ENCODE data around the gene COL6A2.
"Not testable (repeated sequence)": the region's sequence is repeated elsewhere in the genome, so short reads cannot be mapped to it uniquely, and the experiment has no call there.

The COL6A2 gene

DNA sequence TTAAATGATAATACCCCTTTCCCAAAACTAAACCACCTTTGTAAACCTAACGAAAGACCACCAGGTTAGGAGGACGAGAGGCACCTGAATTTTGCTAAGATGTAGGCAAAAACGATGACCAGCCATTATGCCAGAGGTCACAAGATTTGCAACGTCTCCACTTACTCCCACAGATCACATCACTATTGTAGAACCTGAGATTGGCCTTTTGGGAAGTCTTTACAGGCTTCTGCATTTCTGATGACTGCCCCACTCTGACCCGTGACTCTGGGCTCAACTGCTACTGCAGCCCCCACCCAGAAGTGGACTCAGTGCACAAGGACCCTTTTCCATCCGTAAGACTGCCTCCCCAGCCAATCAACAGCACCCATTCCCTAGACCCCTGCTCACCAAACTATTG, 36.4 kb upstream of the COL6A2 start:
- DNase-seq, result no peak

DNA sequence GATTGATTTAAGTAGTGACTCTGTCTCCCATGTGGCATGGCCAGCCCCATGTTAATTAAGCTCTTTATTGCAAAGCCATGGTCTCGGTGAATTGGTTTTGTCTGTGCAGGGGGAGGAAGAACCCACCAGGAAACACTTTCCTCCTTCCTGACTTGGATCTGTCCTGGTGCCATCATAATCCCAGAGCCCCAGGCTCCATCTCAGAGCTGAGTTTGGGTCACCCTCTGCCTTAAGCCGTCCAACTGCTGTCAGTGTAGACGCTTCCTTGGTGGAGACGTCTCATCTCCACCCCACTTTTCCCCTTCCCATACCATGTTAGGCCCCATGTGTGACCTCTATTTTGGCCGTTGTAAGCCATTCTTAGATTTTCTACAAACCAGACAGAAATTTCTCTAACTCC, 36.0 kb upstream of the COL6A2 start:
- DNase-seq, result no peak

DNA sequence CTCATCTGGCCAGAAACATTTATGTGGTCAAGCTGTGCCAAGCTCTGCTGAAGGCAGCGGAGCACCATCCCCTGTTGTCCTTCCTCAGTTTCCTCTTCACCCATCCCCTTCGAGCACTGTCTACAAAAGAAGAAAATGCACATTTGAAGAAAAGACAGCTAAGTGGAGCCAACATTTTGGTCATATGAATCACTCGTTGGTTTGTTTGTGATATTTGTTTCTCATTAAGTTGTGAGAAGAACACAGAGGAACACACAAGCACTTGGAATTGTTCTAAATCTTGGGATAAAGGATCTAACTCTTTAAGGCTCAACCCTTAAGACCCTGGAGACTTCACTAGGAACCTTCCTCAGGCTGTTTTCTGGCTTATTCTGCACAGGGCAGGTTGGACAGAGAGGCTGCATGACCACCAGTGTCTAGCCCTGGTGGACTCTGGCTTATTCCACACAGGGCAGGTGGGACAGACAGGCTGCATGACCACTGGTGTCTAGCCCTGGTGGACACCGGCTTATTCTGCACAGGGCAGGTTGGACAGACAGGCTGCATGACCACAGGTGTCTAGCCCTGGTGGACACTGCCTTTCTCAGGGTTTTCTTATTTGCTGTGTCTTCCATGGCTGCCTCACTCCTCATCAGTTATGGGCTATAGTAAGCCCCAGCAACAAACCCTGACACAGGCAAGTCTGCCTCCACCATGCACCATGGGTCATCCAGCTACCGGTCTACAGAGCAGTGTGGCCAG, 35.3 kb upstream of the COL6A2 start:
- no peak for DNase-seq

DNA sequence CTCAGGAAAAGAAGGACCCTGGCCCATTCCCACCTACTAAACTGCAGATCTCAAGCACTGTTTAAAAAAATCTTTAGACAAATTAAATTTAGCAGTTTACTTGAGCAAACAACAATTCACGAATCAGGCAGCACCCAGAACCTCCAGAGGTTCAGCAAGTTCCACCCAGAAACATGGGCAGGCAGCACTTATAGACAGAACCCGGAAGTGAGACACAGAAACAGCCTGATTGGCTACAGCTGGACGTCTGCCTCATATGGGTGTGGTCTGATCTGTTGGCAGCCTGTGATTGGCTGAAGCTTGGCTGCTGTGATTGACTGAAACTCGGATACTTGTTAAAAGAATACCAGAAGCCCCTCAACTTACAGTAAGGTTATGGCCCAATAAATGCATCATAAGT, 34.7 kb upstream of the COL6A2 start:
- no peak for DNase-seq

DNA sequence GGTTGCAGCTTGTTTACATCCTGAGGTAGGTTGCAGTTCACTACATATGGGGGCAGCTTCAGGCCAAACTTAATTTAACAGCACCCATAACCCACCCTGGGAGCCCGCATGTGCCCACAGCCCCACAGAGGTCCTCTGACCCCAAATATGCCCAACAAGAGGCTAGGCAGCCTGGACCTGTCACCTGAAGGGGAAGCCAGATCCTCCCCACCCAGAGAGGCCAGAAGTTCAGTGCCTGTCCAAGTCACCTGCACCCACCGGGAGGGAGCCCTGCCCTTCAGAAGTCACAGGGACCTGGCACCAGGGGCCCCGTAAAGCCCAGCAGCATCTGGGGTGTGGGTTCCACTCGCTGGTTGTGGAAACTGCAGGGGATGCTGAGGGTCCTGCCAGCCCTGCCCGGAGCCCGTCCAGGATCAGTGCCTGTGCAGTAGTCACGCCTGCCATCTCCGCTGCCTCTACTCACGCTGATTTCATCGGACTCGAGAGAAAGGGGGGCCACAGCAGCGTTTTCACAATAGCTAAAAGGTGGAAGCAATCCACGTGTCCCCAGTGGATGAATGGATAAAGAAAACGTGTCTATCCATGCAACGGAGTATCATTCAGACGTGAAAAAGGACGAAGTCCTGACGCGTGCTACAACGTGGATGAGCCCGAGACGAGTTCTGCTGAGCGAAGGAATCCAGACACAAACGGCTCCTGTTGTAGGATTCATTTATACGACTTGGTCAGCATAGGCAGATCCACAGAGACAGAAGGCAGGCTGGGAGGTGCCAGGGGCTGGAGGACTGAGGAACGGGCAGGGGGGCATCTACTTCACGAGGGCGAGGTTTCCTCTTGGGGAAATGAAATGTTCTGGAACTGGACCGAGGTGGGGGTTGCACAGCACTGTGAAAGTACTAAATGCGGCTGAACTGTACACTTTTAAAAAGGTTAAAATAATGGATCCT, 33.9 kb upstream of the COL6A2 start:
- no peak for DNase-seq

DNA sequence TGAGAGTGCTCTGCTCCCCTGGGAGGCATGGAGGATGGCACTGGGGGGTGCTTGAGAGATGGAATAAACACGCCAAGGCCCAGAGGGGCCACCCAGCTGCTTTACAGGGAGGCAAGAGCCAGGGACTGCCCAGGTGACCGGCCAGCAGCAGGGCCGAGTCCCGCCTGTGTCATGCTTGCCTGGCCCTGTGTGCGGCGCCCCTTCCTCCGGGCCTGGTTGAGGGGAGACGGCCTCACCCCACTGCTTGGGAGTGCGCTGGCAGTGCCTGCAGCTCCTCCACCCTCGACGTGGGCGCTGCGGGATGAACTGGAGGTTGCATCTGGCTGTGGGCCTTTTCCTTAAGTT, 33.1 kb upstream of the COL6A2 start:
- no peak for DNase-seq

DNA sequence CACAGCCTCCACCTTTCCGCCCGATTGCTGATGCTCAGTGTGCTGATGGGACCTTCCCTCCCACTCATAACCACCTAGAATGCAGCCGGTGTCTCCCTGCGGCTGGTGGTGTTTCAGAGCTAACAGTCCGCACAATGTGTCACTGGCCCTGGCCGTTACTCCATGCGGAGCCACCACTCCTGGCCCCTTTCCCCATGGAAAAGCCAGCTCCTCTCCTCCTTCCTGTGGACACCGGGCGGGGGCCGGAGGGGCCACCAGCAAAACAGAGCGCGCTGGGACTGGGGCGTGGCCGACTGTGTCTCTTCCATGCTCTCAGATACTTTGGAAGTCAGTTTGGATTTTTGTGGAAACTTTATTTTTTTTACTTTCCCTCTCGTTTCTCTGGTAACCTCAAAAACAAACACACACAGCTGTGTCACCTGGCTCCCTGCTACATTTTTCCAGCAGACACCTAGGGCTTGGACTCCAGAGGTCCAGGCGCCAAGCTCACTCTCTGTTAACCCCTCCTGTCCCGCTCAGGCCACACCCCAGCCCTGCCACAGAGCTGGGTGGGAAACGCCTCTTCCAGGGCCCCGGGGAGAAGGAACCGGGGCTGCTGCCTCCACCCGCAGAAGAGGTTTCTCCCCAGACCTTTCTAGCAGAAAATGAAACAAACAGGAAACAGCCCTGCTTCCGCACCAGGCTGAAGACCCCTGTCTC, 32.5 kb upstream of the COL6A2 start:
- DNase-seq, result peak; percentile 24

DNA sequence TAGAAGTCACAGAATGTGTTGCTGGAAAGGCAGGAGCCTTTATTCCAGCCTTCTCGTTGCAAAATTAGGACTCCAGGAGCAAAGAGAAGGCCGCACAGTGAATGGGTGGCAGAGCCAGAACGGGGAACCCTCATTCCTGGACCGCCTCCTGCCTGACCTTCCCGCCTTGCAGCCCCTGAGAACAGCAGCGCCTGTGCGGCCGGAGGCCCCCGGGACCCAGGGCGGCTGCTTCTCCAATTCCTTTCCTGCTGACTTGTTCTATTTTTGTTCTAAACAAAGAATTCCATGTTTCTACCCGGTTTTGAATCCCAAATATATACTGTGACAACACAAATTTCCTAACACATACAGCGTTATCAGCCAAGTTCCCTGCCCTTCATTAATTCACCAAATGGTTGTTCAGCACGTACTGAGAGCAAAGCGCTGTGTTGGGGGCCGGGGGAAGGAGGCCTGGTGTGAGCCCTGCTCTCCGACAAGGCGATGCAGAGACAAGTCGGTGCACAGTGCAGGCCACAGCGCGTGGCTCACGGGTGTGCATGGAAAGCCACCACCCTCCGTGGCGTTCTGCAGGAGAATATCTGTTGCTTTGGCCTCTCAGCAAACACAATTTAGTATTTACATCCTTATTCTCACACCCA, 31.9 kb upstream of the COL6A2 start:
- no peak for DNase-seq

DNA sequence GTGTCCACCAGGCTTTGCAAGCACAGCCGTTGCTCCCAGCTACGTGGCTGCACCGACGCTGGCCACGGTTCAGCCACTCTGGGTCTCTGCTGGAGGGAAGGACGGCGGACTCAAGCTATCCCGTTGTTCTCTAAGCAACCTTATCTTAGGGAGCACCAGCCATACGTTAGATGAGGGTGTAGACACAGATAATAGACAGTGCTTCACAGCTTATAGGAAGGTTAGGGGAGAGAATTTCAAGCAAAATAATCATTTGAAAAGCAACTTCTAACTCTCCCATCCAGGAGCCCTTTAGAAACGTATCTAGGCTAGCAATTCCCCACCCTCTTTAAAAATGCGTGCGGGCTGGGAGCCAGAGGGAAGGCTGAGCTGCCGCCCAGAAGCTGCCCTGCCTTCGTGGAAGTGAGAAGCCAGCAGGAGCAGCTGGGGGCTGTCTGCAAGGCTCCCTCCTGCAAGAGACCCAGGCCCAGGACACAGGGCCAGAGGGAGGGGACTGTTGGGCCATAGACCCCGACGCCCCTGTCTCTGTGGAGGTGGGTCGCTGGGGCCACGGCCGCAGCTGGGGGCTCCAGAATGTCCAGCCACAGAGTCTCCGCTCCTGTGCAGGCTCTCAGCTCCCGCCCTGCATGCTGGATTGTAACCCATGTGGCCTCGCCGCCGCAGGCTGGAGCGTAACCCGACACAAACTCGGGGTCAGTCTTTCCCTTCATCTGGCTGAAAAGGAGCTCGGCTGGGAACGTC, 31.2 kb upstream of the COL6A2 start:
- peak; percentile 87 for DNase-seq

DNA sequence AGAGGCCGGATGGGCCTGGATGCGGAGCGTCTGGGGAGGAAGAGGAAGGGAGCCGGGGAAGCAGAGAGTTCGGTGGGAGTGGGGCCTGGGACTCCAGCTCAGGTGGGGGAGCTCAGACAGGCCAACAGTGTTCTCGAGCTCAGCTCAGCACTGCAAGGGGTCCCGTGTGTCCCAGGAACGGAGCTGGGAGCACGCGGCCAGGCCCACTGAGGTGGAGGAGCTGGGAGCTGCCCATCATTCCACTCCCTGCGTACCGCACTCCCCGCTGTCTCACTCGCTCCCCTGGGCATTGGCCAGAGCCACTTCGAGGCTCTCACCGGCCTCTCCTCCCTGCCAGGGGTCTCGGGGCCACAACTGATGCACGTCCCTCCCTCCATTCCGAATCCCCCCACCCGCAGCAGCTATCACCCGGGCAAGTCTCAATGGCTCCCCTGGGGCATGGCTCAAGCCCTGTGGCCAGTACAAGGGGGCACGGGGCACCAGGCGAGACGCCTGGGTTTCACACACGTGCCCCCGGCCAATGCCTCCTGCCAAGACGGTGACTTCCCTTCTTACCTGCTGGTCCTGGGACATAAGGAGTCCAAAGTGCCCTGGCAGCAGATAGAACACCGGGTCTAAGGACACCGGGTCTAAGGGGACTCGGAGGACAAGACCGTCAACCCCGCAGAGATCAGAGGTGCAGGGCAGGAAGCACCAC, 30.3 kb upstream of the COL6A2 start:
- no peak for DNase-seq

DNA sequence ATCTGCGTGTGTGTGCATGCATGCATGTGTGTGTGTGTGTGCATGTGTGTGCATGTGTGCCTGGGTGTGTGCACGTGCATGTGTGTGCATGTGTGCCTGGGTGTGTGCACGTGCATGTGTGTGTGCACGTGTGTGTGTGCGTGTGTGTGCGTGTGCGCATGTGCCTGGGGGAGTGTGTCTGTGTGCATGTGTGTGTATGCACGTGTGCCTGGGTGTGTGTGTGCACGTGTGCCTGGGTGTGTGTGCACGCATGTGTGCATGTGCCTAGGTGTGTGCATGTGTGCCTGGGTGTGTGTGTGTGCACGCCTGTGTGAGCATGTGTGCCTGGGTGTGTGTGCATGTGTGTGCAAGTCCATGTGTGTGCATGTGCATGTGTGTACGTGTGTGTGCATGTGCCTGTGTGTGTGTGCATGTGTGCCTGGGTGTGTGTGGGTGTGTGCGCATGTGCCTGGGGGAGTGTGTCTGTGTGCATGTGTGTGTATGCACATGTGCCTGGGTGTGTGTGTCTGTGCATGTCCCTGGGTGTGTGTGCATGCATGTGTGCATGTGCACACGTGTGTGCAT, 29.3 kb upstream of the COL6A2 start:
- no peak for DNase-seq

DNA sequence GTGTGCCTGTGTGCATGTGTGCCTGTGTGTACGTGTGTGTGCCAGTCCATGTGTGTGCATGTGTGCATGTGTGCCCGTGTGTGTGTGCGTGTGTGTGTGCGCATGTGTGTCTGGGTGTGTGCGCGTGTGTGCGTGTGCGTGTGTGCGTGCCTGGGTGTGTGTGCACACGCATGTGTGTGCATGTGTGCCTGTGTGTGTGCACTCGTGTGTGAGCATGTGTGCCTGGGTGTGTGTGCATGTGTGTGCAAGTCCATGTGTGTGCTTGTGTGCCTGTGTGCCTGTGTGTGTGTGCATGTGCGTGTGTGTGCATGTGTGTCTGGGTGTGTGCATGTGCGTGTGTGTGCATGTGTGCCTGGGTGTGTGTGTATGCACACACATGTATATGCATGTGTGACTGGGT, 28.7 kb upstream of the COL6A2 start:
- no peak for DNase-seq

DNA sequence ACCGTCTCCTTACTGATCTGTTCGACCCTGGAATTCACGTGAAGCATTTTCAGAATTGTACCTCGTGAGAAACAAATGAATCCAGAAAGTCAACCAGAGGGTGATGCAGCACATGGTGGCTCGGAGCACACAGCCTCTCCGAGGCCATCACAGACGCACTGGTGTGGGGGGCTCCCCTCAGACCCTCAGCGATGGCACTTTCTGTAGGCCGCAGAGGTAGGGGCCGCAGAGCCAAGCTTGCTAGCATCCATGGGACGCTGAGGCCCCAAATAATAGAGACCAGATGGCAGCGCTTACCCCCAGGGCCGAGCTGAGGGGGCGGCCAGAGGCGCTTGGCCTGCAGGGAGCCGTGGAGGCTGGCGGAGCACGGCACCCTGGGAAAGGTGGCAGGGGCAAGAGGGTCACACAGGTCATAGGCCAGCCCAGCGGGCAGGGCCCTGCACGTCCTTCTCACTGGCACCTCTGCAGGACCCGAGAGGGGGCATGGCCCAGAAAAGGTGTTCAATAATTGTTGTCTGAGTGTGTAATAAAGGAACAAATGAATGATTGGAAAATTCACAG, 28.1 kb upstream of the COL6A2 start:
- DNase-seq, result no peak

DNA sequence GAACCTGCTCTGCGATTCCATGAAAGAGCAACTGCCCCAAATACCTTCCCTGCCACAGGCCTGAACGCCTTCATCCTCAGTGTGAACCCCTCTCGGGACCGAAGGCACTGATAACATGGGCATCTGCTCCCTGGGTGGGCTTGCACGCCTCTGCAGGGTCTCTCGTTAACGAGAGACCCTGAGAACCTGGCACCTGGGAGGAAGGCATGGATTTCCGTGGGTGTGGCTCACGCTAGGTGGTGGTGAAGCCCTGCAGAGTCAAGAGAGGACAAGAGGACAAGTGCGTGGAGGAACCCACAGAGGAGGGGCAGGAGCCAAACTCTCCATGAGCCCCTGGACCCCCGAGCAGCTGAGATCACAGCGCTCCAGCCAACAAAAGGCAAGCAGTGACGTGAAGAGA, 26.8 kb upstream of the COL6A2 start:
- no peak for DNase-seq

DNA sequence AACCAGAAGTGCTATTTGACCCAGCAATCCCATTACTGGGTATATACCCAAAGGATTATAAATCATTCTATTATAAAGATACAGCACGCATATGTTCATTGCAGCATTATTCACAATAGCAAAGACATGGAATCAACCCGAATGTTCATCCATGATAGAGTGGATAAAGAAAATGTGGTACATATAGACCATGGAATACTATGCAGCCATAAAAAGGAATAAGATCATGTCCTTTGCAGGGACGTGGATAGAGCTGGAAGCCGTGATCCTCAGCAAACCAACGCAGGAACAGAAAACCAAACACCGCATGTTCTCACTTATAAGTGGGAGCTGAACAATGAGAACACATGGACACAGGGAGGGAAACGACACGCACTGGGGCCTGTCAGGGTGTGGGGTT, 21.2 kb upstream of the COL6A2 start:
- not testable (repeated sequence) for DNase-seq

DNA sequence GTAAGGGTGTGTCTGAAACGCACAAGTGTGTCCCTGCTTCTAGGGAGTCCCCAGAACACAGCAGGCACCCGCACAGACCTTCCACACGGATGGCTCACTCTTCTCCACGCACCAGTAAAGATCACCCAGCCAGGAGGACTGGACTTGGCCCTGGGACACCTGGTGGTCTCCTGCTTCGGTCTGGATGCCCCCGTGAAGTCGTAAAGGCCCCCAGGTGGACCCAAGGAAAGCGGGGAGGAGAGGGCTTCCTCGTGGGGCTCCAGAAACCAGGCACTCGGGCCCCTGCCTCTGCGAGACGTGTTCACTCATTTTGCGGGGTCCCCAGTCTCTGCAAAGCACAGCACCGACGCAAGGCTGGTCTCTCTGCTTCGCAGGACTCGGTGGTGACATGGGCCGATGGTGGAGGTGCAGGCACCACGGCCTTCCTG, 20.2 kb upstream of the COL6A2 start:
- no peak for DNase-seq

DNA sequence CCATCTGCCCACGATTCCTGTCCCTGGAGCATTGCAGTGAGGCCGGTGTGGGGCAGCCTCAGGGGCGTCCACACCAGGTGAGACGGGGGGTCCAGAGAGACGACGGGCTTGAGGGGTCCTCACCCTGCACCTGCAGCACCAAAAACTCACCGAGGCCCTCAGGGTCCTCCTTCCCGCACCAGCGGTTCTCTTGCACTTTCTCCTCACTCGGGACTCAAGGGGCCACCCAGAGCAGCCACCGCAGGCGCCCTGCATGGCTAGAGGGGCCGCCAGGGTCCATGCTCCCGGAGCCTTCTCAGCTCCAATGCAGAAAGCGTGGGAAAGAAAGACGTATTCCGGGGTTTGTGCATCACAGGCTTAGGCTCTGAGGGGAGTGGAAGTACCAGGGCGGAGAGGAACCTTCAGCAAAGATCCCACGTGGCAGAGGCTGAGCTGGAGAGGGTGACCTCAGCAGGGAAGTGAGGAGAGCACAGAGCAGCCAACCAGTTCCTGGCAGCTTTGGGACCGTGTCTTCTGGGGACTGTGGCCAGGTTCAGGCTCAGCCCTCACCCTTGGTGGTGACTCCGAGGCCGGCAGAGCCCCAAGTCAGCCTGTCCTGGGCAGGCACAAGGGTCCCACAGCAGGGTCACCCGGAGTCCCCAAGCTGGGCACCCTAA, 19.5 kb upstream of the COL6A2 start:
- DNase-seq, result no peak

DNA sequence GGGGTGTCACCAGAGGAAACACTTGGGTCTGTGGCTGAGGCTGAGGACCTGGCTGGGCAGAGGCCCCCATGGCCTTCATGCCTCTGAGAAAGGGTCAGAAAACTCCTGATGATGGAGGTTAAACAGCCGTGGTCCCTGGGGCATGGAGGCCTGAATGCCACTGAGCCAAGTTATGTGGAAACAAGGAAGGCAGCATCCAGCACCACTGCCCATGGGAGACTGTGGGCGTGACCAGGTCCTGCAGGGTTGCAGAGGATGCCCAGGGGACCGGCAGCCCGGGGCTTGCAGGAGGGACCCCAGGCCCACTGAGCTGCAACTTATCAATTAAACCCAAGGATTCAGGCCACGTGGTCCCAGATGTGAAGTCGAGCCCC, 18.9 kb upstream of the COL6A2 start:
- no peak for DNase-seq

DNA sequence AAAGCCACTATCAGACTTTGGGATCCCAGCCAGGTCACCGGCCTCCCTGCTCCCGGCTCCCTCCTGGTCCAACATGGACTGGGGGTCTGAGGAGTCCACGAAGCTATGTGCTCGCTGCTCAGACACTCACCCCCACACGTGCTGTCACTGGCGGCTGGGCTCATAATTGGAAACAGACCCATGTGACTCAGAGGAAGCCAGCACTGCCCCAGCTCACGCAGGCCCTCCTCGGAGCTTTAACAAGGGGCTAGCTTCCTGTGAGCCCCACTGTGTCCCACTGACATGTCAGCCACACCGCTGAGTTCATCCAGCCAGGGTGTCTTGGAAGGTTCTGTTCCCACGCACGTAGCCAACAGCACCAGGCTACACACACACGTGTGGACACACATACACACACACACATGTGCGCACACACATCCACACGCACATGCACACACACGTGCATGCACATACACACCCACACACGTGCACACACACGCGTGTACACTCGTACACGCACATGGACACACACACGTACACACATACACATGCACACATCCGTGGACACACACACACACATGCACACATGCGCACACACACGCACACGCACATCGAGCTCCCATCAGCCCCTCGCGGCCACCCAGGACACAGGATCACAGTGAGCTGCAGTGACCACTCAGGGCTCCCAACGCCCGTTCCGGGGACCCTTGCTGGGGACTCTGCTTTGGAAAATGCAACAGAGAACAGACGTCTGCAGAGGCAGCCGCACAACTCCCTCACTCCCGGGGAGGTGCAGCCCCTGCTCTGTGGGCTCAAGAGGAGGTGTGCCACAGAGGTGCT, 18.4 kb upstream of the COL6A2 start:
- no peak for DNase-seq

All from hematopoietic multipotent progenitor cell treated with erythropoietin and hydrocortisone succinate and interleukin-3 and kit ligand, for 8 days (in vitro differentiated cells).